Endothelial cell of umbilical vein (primary cell): ENCODE results near the gene STAT2. TPM values are rescaled to one million over a fixed set of nuclear protein-coding genes. Genes with fewer than 3 reads are reported as not detected.
"Not testable (repeated sequence)": the region's sequence is repeated elsewhere in the genome, so short reads cannot be mapped to it uniquely, and the experiment has no call there.

Source experiments
- BruUV-seq: library from RNA; stranded (reverse); fragments of 400-500 nt; replicated peaks from 2 replicates; lab custom pipeline; 2021; lab: Mats Ljungman, UMichigan
- CTCF ChIA-PET: fragments of 300-600, 350-600 bp; sonication (Branson Sonifier 250); formaldehyde crosslinking; loops from one replicate; lab custom pipeline; 2021; ENCODE audit warnings: antibody characterized with exemption, inconsistent platforms; lab: Charles Lee
- POLR2A ChIA-PET: fragments of 300-600, 350-600 bp; sonication (Branson Sonifier 250); formaldehyde crosslinking; loops from one replicate; lab custom pipeline; 2021; ENCODE audit warnings: antibody characterized with exemption, inconsistent platforms; lab: Charles Lee
- DNase-seq: peaks from one replicate; pipeline ENCODE4 v3.0.0-alpha.2; 2011; ENCODE audit warnings: low read depth, low spot score
- FAIRE-seq: peaks from 2 replicates; lab custom pipeline; 2011; peaks lifted over from hg19 to GRCh38; lab: Jason Lieb, UNC
- H2AFZ ChIP-seq: 2 replicates; pipeline ENCODE4 v1.6.0; 2012; ENCODE audit warnings: low read depth, low read length, control low read depth, inconsistent platforms
- H3K27ac ChIP-seq: 2 replicates; pipeline ENCODE4 v1.5.1; 2011; ENCODE audit warnings: low read depth, mild to moderate bottlenecking, control low read depth, low read length, moderate library complexity; ENCODE audit not compliant: insufficient read depth
- H3K27me3 ChIP-seq, 2 experiments: 2 replicates each; pipeline versions ENCODE4 v1.6.0 to v1.6.1; 2011; ENCODE audit warnings: low read length in 2 of 2, mixed read lengths in 1 of 2; ENCODE audit not compliant: control insufficient read depth in 2 of 2, insufficient read depth in 2 of 2
- H3K36me3 ChIP-seq, 2 experiments: 2 replicates in 1 of 2; 3 replicates in 1 of 2; pipeline ENCODE4 v1.5.1; 2011; ENCODE audit warnings: low read length in 2 of 2, mild to moderate bottlenecking in 1 of 2, moderate library complexity in 1 of 2; ENCODE audit not compliant: control insufficient read depth in 2 of 2, insufficient read depth in 2 of 2; ENCODE audit errors: extremely low read depth in 1 of 2
- H3K4me1 ChIP-seq: 3 replicates; pipeline ENCODE4 v1.5.1; 2011; ENCODE audit warnings: mild to moderate bottlenecking, low read length; ENCODE audit not compliant: control insufficient read depth, insufficient read depth; ENCODE audit errors: extremely low read depth
- H3K4me2 ChIP-seq: 2 replicates; pipeline ENCODE4 v1.6.1; 2011; ENCODE audit warnings: low read length, control low read depth, mixed read lengths; ENCODE audit not compliant: insufficient read depth
- H3K4me3 ChIP-seq, 3 experiments: fragments of 200-600 bp in 1 of 3; sonication (generic), shearing (Covaris generic) in 1 of 3; replicated peaks in 1 of 3; 2 replicates each; pipeline ENCODE4 v1.5.1; 2011 to 2016; ENCODE audit warnings: control low read depth in 3 of 3, low read length in 3 of 3, mild to moderate bottlenecking in 2 of 3, inconsistent platforms in 1 of 3, low read depth in 1 of 3, moderate library complexity in 1 of 3; ENCODE audit not compliant: insufficient read depth in 1 of 3
- H3K79me2 ChIP-seq: 2 replicates; pipeline ENCODE4 v1.6.0; 2012; ENCODE audit warnings: low read length, inconsistent platforms; ENCODE audit not compliant: control insufficient read depth, insufficient read depth
- H3K9ac ChIP-seq: replicated peaks from 2 replicates; pipeline ENCODE3; 2011; ENCODE audit warnings: low read length, control low read depth; ENCODE audit not compliant: insufficient read depth; ENCODE audit errors: extremely low read depth
- H3K9me1 ChIP-seq: replicated peaks from 3 replicates; pipeline ENCODE4 v1.6.0; 2011; ENCODE audit warnings: mild to moderate bottlenecking, low read length; ENCODE audit not compliant: control insufficient read depth, insufficient read depth; ENCODE audit errors: extremely low read depth
- H3K9me3 ChIP-seq: replicated peaks from 2 replicates; pipeline ENCODE4 v1.5.1; 2012; ENCODE audit warnings: low read length, inconsistent platforms; ENCODE audit not compliant: control insufficient read depth, insufficient read depth
- H4K20me1 ChIP-seq: replicated peaks from 2 replicates; pipeline ENCODE3; 2011; ENCODE audit warnings: mild to moderate bottlenecking, low read length; ENCODE audit not compliant: control insufficient read depth, insufficient read depth; ENCODE audit errors: extremely low read depth
- CTCF ChIP-seq, 2 donors: IDR thresholded peaks; 1 replicate in 1 of 2; 2 replicates in 1 of 2; pipeline ENCODE4 v1.5.1; 2011; ENCODE audit warnings: low read length in 2 of 2, mild to moderate bottlenecking in 2 of 2, moderate library complexity in 2 of 2, control low read depth in 1 of 2, inconsistent platforms in 1 of 2, low read depth in 1 of 2; ENCODE audit not compliant: insufficient read depth in 1 of 2; ENCODE audit errors: extremely low read depth in 1 of 2
- EZH2 ChIP-seq: IDR thresholded peaks from 2 replicates; pipeline ENCODE4 v1.6.1; 2012; ENCODE audit warnings: borderline replicate concordance, low read depth, mild to moderate bottlenecking, moderate library complexity, low read length, inconsistent platforms; ENCODE audit not compliant: severe bottlenecking
- FOS ChIP-seq: IDR thresholded peaks from 2 replicates; pipeline ENCODE4 v1.6.1; 2011; ENCODE audit warnings: mild to moderate bottlenecking, low read length, moderate library complexity, borderline replicate concordance; ENCODE audit not compliant: insufficient read depth
- GATA2 ChIP-seq: IDR thresholded peaks from 2 replicates; pipeline ENCODE4 v1.7.0; 2011; ENCODE audit warnings: low read depth, mild to moderate bottlenecking, moderate library complexity, mixed read lengths, low read length; ENCODE audit not compliant: insufficient read length, insufficient read depth
- JUN ChIP-seq: IDR thresholded peaks from 2 replicates; pipeline ENCODE4 v1.6.1; 2011; ENCODE audit warnings: borderline replicate concordance, low read depth; ENCODE audit not compliant: insufficient read length, insufficient read depth
- MYC ChIP-seq: IDR thresholded peaks from one replicate; pipeline ENCODE4 v1.6.1; 2011; ENCODE audit warnings: mild to moderate bottlenecking, low read depth, low read length
- POLR2A ChIP-seq: IDR thresholded peaks from 2 replicates; pipeline ENCODE4 v1.6.1; 2012; ENCODE audit warnings: low read depth, mild to moderate bottlenecking, control low read depth, low read length
- POLR2AphosphoS5 ChIP-seq: IDR thresholded peaks from 2 replicates; pipeline ENCODE4 v1.6.1; 2012; ENCODE audit warnings: low read depth, mild to moderate bottlenecking, control low read depth, low read length, moderate library complexity; ENCODE audit not compliant: insufficient read depth
- dilution Hi-C: fragments of 300-500 bp; cut with MboI; formaldehyde crosslinking; loops from one replicate; pipeline ENCODE4 v1.15.0; 2019; ENCODE audit warnings: low sequenced_read_pairs; ENCODE audit not compliant: extremely low pct_ligation_motif_present
- intact Hi-C: fragments of 100-400 bp; cut with micrococcal nuclease; formaldehyde crosslinking; loops from one replicate; pipeline ENCODE4 v1.10.0; 2022
- polyA plus RNA-seq, 4 experiments: library from polyadenylated mRNA; depleted of rRNA in 3 of 4; stranded (reverse) in 3 of 4; unstranded in 1 of 4; fragments of >200 nt; gene quantifications; 2 replicates each; pipeline versions ENCODE4 v1.2.1 to v1.2.3, GENCODE V29; 2011 to 2012; ENCODE audit warnings: missing spikeins in 1 of 4
- total RNA-seq: library from RNA; stranded (reverse); gene quantifications from 2 replicates; pipeline ENCODE4 v1.2.3, GENCODE V29; 2021
- TF ChIP-seq, protein P1 (sequence below): IDR thresholded peaks from 2 replicates; pipeline ENCODE4 v1.6.1; 2011; ENCODE audit not compliant: insufficient read depth, insufficient read length

The STAT2 gene
- total and polyA plus RNA-seq, 2 donors (not counting 3 experiments of a cell fraction or from before 2014, with no cell fraction given) = 62.8 to 66.5 TPM

- ChIA-PET POLR2A (interaction anchor here (0.7 kb wide), 1 partner anchor 74 kb away, joined by 7 read pairs; no protein-coding TSS in a partner anchor), CTCF (no interaction called here)
- Histone ChIP-seq H3K9me3 (no peaks in the 10 kb centered on the region), H4K20me1 (no peaks in the 10 kb centered on the region), H3K4me3 (no peak overlapping the region), H2AFZ (no peak overlapping the region), H3K36me3 (peaks cover 0 to 2% of the 10 kb centered on the region in 2 experiments), H3K27ac (no peak overlapping the region), H3K4me1 (peaks cover 16% of the 10 kb centered on the region), H3K27me3 (no peaks in the 10 kb centered on the region), H3K79me2 (no peaks in the 10 kb centered on the region), H3K9me1 (no peaks in the 10 kb centered on the region), H3K9ac (no peak overlapping the region), H3K4me2 (no peak overlapping the region)
- intact Hi-C loops = no loop called here
- TF ChIP-seq JUN = no peak
- no peak for TF ChIP-seq FOS
- TF ChIP-seq MYC = no peak
- no peak for TF ChIP-seq GATA2
- TF ChIP-seq EZH2 = no peak
- no peak for TF ChIP-seq CTCF (IDR thresholded peaks at IDR 0.05; ENCODE audit: extremely low read depth in 1 of 2, insufficient read depth in 1 of 2, low read depth in 1 of 2, low read length in 2 of 2)
- TF ChIP-seq, protein P1, sequence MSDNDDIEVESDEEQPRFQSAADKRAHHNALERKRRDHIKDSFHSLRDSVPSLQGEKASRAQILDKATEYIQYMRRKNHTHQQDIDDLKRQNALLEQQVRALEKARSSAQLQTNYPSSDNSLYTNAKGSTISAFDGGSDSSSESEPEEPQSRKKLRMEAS = no peak
- no peak for TF ChIP-seq POLR2A
- TF ChIP-seq POLR2AphosphoS5 = no peak
- DNase-seq = no peak
- dilution Hi-C loops = no loop called here
- no TSS peak for BruUV-seq
- no peak for FAIRE-seq
Observed at GRCh38 chr12:56336361-56337167, 23.3 kb downstream of the STAT2 start.

- DNase-seq, H3K79me2 ChIP-seq, H4K20me1 ChIP-seq, FAIRE-seq, H3K27ac ChIP-seq, H2AFZ ChIP-seq, H3K27me3 ChIP-seq, H3K36me3 ChIP-seq, H3K9me1 ChIP-seq, H3K4me3 ChIP-seq, H3K9ac ChIP-seq, intact Hi-C loops, dilution Hi-C loops, H3K4me2 ChIP-seq, BruUV-seq, H3K9me3 ChIP-seq: not testable (repeated sequence)
- ChIA-PET POLR2A (interaction anchor here (0.7 kb wide), 1 partner anchor 206 kb away, joined by 3 read pairs; no protein-coding TSS in a partner anchor), CTCF (interaction anchor here (0.9 to 2.7 kb wide), 2 partner anchors 20 to 129 kb away, joined by 4 to 13 read pairs; partner anchors contain the start of gene CNPY2)
- H3K4me1 ChIP-seq = peaks cover 16% of the 10 kb centered on the region
Observed at GRCh38 chr12:56335527-56335926, 24.4 kb downstream of the STAT2 start.
